AG08396 (cell line): ENCODE data around the gene MAP3K13.
"Not testable (repeated sequence)": the region's sequence is repeated elsewhere in the genome, so short reads cannot be mapped to it uniquely, and the experiment has no call there.

ENCODE experiments used
- DNase-seq: peaks from one replicate; pipeline ENCODE4 v3.0.0; 2012; ENCODE audit warnings: low spot score, mixed read lengths

The MAP3K13 gene

GRCh38 chr3:185451432-185451831 is 88.5 kb downstream of the MAP3K13 start:
- DNase-seq = not testable (repeated sequence)

DNA sequence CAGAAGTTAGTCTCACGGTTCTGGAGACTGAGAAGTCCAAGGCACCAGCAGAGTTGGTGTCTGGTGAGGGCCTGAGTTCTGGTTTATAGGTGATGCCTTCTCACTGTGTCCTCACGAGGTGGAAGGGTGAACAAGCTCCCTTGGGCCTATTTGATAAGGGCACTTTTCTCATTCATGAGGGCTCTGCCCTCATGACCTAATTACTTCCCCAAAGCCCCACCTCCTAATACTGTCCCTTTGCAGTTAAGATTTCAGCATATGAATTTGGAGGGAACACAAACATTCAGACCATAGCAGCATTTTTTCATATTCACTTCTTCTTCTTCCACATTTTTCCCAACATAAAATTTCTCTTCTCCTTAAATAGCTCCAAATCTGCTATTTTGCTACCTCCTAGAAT is 94.4 kb downstream of the MAP3K13 start:
- DNase-seq = no peak

DNA sequence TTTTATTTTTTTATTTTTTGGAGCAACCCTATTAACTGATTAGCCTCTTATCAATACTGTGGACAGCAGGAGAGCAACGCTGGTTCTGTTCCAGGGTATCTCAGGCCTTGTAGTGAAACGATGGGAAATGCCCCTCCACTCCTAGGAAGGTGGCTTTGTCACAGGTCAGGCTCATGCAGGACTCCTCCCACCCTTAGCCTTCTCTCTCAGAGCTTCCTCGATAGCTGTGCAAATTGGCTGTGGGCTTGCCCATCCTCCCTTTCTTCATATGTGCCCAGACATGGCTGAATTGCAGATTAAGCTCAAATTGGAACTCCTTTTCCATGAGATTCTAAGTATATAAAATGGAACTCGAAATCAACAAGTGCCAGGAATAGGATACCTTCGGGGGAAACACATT is 97.4 kb downstream of the MAP3K13 start:
- DNase-seq = no peak

GRCh38 chr3:185460719-185461350 is 97.9 kb downstream of the MAP3K13 start:
- DNase-seq = peak; percentile 12

DNA sequence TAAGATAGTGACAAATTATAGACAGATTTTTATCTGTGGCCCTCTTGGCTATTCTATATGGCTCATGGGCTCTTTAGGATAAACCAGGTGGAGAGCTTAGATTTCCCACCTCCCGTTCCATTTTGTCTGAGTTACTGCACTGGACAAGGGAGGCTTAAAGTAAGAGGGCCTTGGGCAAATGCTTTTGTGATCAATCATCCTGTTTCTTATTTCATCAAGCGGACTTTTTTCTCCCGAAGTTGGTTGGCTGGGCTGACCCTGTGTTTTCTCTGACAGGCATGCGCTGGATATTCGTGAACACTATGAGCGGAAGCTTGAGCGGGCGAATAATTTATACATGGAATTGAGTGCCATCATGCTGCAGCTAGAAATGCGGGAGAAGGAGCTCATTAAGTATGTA is 102.5 kb downstream of the MAP3K13 start:
- no peak for DNase-seq

- not testable (repeated sequence) for DNase-seq
These were observed 103.2 kb downstream of the MAP3K13 start for GRCh38 chr3:185466123-185466522.

GRCh38 chr3:185469542-185469941 is 106.6 kb downstream of the MAP3K13 start:
- DNase-seq = no peak

DNA sequence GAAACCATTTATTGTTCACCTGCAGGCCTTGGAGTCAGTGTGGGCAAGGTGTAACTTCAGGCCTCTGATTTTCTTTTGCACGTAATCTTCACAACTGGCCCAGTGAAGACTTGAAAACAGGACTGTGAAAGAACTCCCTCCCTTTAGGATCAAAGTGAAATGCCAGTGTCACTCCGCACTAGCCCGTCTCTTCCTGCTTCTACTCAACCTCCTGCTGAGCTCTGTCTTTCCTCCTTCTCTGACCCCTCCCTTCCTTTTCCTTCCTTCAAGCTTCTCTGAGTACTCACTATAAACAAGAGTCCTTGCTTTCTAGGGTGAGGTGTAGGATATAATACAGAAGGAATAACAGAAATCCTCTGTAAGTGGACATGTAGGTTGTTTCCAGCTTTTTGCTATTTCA is 107.4 kb downstream of the MAP3K13 start:
- DNase-seq = no peak

DNA sequence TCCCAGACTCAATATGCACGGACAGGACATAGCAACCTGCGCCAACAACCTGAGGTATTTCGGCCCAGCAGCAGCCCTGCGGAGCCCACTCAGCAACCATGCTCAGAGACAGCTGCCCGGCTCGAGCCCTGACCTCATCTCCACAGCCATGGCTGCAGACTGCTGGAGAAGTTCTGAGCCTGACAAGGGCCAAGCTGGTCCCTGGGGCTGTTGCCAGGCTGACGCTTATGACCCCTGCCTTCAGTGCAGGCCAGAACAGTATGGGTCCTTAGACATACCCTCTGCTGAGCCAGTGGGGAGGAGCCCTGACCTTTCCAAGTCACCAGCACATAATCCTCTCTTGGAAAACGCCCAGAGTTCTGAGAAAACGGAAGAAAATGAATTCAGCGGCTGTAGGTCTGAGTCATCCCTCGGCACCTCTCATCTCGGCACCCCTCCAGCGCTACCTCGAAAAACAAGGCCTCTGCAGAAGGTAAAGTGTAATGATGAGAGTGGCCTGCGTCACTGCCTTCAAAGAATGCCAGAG is 110.4 kb downstream of the MAP3K13 start:
- no peak for DNase-seq

DNA sequence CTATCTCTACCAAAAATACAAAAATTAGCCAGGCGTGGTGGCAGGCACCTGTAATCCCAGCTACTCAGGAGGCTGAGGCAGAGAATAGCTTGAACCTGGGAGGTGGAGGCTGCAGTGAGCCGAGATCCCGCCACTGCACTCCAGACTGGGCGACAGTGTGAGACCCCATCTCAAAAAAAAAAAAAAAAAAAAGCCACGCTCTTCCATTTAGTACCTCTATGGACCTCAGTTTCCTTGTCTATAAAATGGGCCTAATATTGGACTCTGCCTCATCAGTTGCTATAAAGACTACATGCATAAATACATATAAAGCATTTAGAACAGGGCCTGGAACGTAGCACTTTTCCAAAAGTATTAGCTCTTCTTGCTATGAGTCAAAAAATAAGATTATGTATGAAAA is 112.0 kb downstream of the MAP3K13 start:
- DNase-seq = not testable (repeated sequence)

DNA sequence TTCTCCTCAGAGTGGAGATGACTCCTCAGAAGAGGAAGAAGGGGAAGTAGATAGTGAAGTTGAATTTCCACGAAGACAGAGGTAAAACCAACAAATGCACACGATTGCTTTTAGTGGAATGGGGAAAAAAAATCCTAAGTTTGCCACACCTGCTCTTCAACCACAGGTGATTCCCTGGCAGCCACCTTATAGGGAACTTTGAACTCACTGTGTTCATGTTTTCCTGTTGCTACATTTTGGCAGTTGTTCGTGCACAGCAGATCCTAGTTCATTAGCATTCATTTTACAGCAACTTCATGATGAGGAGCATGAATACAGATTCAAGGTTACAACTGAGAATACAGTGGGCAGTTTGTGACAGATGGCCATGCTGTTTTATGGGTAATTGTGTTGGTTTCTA is 114.4 kb downstream of the MAP3K13 start:
- DNase-seq = no peak

DNA sequence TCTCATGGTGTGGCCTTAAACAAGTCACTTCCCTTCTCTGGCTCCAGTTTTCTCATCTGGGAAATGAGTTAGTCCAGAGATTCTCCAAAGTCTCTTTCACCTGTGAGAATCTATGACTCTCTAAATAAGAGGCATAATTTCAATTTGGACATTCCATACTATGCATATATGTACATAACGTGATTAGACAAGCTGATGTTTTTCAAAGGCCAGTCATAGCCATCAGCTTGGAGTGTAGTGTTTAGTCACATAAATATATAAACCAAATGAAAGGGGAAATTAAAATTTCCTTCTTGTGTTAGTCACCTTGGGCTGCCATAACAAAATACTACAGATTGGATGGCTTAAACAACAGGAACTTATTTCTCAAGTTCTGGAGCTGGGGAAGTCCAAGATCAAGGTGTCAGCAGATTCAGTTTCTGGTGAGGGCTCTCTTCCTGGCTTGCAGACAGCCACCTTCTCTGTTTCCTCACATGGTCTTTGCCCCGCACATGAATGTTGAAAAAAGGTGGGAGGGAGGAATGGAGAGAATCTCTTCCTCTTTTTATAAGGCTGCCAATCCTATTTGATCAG is 116.5 kb downstream of the MAP3K13 start:
- DNase-seq = no peak

- no peak for DNase-seq
These were observed 121.4 kb downstream of the MAP3K13 start for GRCh38 chr3:185484296-185484695.

DNA sequence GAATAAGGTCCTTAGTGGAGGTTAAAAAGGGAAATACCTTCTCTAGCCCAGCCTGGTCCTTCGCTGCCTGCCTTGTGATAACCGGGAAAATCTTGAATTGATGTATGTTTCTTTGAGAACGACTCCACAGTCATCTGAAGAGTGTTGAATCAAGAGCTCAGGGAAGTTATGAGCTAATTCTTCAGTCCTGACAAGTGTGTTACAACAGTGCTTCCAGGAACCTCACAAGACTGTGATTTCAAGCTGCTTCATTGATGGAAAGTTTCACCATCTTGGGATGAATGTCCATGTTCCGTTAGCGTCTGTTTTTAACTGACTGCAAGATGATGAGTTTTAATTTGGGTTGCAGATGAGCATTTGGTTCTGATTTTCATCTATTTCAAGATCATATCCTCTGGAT is 123.5 kb downstream of the MAP3K13 start:
- no peak for DNase-seq

DNA sequence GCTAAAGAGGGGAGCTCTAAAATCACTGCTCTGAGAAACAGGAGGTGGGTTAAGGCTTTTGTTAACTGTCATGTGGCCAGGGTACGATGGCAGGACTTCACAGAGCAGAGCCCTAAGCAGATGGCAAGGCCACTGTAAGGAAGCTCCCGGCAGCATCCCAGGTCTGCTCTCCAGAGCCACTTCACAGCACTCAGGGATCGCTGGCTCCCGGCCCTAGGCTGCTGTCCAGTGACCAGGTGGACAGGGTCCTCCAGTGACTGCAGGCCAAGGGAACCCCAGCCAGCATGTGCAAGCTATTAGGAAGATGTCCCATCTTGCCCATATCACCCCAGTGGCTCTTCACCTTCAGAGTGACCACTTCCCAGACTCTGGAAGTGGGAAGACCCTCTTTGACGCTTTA is 125.5 kb downstream of the MAP3K13 start:
- DNase-seq = no peak

- DNase-seq = no peak
These were observed 126.5 kb downstream of the MAP3K13 start for GRCh38 chr3:185489462-185489861.

- no peak for DNase-seq
These were observed 127.3 kb downstream of the MAP3K13 start for GRCh38 chr3:185490241-185490640.

GRCh38 chr3:185498503-185499396 is 135.8 kb downstream of the MAP3K13 start, which contains the start of gene TMEM41A:
Gene TMEM41A (minus strand): TSS chr3:185499035. CDS start chr3:185498961, 74 bp downstream.
- peak; percentile 98 for DNase-seq

DNA sequence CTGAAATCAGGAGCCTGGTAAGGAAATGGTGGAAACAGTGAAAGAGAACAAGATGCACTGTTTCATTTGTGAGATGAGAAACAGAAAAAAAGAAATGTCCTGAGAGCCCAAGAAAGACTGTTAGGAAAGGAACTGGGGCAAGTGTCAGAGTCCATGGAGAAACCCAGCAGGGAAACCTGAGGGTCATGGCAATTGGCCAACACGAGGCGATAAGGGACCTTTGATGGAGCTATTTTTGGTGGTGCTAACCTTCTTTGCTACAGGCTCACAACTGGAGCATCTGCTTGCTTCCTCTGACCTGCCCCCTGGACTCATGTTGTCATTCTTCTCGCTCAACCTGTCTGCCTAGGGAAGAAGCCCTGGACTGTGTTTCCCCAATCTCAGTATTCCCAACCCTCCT is 140.1 kb downstream of the MAP3K13 start:
- no peak for DNase-seq

GRCh38 chr3:185503521-185503920 is 140.6 kb downstream of the MAP3K13 start:
- no peak for DNase-seq

DNA sequence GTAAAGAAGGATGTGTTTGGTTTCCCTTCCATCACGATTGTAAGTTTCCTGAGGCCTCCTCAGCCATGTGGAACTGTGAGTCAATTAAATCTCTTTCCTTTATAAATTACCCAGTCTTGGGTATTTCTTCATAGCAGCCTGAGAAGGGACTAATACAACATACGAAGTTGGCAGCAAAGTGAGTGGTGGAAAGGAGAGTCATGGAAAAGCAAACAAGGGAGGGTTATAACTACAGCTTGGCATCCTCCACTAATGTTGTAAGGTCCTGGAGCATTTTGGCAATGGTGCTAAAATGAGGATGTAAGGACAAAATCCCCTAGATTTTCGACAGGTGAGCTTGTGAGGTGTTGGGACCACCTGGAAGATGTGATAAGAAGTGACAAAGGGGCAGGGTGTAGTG is 141.7 kb downstream of the MAP3K13 start:
- no peak for DNase-seq

DNA sequence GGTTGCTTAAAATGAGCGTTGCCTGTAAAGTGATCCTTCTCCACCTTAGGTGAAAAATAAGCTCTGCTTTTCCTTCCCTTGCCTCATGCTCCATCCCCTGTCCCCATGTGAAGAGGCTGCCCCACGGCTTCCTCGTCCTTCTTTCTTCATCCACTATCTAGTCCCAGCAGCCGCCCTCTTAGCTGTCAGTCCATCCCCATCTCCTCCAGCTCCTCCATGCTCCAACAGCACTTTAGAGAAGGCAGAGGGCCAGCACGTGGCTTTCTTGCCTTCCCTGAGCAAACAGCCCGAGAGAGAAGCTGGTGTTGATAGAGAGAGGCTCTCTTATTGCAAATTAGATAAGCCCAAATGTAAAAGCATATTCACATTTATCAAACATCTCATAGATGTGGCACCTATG is 144.9 kb downstream of the MAP3K13 start:
- DNase-seq = no peak
